NCI-H1092 treated with DMSO at 0.1 percent for 48 hours (cell line): ENCODE results near the gene FIGN.
A peak's percentile ranks its signal among the peaks of the same experiment; 100 is the strongest.

ENCODE experiments used
- DNase-seq: peaks from one replicate; lab custom pipeline; 2025; lab: John Stamatoyannopoulos, UW

The FIGN gene

GRCh38 chr2:163664610-163665009 lies 71.2 kb downstream of the FIGN start:
- no peak for DNase-seq

- DNase-seq, result no peak
Observed at GRCh38 chr2:163662141-163662780, 73.5 kb downstream of the FIGN start.

GRCh38 chr2:163659224-163659623 lies 76.6 kb downstream of the FIGN start:
- DNase-seq, result no peak

GRCh38 chr2:163658556-163658955 lies 77.3 kb downstream of the FIGN start:
- DNase-seq, result no peak

DNA sequence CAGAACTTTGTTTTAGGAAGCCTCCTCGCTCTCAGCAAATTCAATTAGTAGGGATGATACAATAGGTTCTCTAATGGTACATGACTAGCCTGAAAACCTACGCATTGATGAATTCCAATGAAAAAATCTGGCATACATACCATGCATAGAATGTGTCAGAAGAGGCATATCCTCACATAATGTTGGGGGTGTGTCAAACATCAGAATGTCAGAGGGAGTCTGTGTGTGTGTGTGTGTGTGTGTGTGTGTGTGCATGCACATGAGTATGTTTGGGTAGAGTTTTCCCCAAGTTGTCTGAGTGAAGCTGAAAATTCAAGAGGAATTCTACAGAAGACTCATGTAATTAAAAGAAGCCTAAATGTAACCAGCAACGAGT lies 78.5 kb downstream of the FIGN start:
- DNase-seq, result no peak

DNA sequence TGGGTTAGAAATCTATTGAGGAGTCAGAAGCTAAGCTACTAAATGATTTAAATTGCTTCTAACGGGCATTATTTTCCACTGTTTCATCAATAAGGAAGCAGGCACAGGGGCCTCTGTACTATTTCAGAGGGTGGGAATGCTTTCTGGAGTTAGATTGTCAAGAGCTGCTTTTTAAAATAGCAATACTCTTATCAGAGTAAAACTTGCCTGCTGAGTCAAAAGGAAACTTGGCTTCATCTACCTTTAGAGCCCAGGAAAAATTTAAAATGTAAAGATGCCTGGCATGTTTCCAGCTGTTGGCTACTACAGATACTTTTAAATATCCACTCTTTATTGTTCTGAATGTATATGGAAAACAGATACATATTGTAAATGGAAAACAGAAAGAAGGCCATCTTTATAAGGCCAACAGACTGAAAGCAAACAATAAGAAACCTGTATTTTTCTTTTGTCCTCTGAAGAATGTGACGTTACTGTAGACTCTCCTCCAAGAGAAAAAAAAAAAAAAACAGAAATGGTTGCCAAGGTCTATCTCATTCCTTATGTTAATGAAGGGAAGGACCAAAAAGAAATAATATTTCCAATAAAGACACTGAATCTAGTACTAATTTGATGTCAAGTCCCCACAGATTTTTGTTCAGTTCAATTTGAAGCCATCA lies 79.1 kb downstream of the FIGN start:
- DNase-seq, result no peak

DNA sequence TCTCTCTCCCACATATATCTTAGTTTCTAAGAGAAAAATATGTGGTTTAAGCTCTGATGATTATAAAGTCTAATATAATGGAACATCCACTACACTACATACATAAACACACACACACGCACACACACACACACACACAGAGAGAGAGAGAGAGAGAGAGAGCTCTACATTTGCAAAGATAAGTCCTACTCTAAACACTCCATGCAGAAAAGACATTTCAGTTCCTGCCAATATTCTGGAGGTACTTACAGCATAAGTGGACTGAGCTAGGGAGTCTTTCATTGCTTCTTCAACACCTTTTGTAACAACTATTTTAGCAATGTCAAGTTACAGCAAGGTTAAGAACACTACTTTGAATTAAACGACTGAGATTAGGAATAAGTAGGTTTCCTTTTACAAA lies 80.1 kb downstream of the FIGN start:
- DNase-seq, result no peak

DNA sequence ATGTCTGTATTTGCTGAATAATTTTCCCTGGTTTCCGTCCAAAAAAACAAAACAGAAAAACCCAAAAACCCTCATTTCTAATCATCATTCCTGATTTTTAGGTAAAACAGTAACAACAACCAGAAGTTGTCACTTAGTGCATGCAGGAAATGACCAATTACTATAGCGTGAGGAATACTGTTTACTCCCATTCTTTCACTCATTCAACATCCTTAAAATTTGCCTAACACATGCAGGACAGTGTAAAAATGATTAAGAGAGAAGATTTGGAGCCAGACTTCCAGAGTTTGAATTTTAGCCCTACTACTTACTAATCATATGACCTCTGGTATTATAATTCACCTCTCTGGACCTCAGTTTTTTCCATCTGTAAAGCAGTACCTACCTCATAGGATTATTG lies 83.1 kb downstream of the FIGN start:
- no peak for DNase-seq

- DNase-seq, result no peak
Observed at GRCh38 chr2:163649080-163649479, 86.7 kb downstream of the FIGN start.

- DNase-seq, result no peak
Observed at GRCh38 chr2:163647300-163647699, 88.5 kb downstream of the FIGN start.

DNA sequence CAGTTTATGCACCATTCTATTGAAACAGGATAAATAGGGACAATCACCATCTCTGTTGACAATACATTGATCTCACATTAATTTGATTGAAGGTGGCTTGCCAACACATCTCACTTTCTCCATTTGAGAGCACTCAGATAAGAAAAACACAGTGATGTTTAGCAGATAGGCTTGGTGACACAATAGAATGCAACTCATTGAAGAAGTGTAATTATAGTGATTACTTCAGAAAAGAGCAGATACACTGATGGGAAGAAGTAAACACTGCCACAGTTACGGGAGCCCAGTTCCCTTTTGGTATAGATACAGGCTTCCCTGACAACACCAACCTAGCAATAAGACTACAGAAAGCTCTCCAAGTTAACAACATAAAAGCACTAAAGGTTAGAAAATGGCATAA lies 89.1 kb downstream of the FIGN start:
- DNase-seq, result peak; percentile 19

GRCh38 chr2:163644238-163644637 lies 91.6 kb downstream of the FIGN start:
- no peak for DNase-seq

GRCh38 chr2:163641986-163642385 lies 93.8 kb downstream of the FIGN start:
- DNase-seq, result no peak

DNA sequence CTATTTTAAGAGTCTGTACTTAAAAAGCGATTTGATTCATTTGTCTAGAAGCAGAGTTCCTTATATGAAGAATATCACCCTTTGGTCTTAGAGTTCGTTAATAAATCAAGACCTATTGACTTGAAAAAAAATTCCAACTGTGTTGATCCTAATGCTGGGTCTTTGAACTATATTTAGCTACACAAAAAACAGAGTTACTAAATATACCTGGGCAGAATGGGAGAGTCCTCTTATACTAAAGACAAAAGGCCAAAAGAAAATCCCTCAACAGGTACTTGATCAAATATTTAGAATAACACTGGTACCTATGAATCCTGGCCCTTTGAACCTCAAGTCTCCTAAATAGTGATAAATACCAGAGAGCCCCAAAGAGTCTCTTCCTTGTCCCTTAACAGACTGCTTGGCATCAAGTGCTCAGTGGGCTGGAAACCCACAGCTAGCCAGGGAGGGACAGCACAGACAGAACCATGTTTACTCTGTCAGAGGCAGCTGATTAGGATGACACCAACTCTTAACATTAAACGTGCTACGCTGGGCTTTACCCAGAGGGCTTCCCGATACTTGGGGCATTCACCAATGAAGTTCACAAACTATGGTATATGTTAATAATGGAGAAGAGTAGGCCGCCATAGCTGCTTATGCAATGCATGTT lies 95.1 kb downstream of the FIGN start:
- no peak for DNase-seq

- DNase-seq, result no peak
Observed at GRCh38 chr2:163637871-163638270, 97.9 kb downstream of the FIGN start.

- no peak for DNase-seq
Observed at GRCh38 chr2:163633291-163633690, 102.5 kb downstream of the FIGN start.

DNA sequence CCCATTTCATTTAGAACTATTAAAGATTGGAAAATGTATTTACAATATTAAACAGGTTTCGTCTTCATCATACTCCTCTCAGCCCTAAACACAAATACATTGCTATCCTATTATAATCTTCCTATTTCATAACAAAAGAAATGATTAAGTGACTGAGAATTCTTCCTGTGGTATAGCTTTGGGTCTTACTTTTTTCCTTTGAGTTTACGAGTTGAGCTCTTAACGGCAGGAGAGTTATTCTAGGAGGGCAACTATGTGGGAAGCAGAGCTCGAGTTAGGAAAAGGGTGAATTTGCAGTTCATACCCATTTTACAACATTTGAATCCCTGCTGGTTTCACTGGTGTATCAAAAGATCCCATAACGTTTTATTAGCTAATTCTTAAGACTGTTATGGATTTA lies 105.0 kb downstream of the FIGN start:
- no peak for DNase-seq

DNA sequence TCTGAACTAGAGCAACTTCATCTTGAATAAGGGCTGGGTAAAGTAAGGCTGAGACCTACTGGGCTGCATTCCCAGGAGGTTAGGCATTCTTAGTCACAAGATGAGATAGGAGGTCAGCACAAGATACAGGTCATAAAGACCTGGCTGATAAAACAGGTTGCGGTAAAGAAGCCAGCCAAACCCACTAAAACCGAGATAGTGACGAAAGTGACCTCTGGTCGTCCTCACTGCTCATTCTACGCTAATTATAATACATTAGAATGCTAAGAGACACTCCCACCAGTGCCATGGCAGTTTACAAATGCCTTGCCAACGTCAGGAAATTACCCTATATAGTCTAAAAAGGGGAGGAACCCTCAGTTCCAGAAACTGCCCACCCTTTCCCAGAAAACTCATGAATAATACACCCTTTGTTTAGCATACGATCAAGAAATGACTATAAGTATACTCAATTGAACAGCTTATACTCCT lies 109.1 kb downstream of the FIGN start:
- DNase-seq, result no peak

- DNase-seq, result no peak
Observed at GRCh38 chr2:163626208-163626607, 109.6 kb downstream of the FIGN start.

- no peak for DNase-seq
Observed at GRCh38 chr2:163625632-163626031, 110.2 kb downstream of the FIGN start.

GRCh38 chr2:163621445-163622004 lies 114.3 kb downstream of the FIGN start:
- no peak for DNase-seq

- DNase-seq, result no peak
Observed at GRCh38 chr2:163617517-163617916, 118.3 kb downstream of the FIGN start.

GRCh38 chr2:163613266-163613731 lies 122.5 kb downstream of the FIGN start:
- DNase-seq, result no peak
